ENCODE data around the gene GRN.
"Not testable (repeated sequence)": the region's sequence is repeated elsewhere in the genome, so short reads cannot be mapped to it uniquely, and the experiment has no call there.

GRN gene

GRCh38 chr17:44361292-44362260 lies 16.5 kb downstream of the GRN start:
- DNase-seq: no peak

- no peak for DNase-seq
These were observed 17.4 kb downstream of the GRN start for GRCh38 chr17:44362459-44362948.

GRCh38 chr17:44362949-44363612 lies 18.0 kb downstream of the GRN start:
- no peak for DNase-seq

GRCh38 chr17:44363613-44364159 lies 18.6 kb downstream of the GRN start, which contains the start of gene FAM171A2:
TSS of gene FAM171A2 (minus strand) at chr17:44363853. CDS start at chr17:44363714, 139 bp downstream.
- DNase-seq: peak; percentile 81

GRCh38 chr17:44365051-44365450 lies 19.9 kb downstream of the GRN start:
- not testable (repeated sequence) for DNase-seq

GRCh38 chr17:44367231-44367979 lies 22.3 kb downstream of the GRN start:
- no peak for DNase-seq

GRCh38 chr17:44368391-44369243 lies 23.5 kb downstream of the GRN start:
- not testable (repeated sequence) for DNase-seq

- not testable (repeated sequence) for DNase-seq
These were observed 24.4 kb downstream of the GRN start for GRCh38 chr17:44369414-44370023.

- peak; percentile 2 for DNase-seq
These were observed 26.9 kb downstream of the GRN start for GRCh38 chr17:44372036-44372435.

GRCh38 chr17:44374306-44375195 lies 29.4 kb downstream of the GRN start:
- peak; percentile 10 for DNase-seq

GRCh38 chr17:44375196-44376017 lies 30.3 kb downstream of the GRN start:
- peak; percentile 6 for DNase-seq

GRCh38 chr17:44376124-44376523 lies 31.0 kb downstream of the GRN start:
- peak; percentile 62 for DNase-seq

- no peak for DNase-seq
These were observed 31.7 kb downstream of the GRN start for GRCh38 chr17:44376779-44377178.

GRCh38 chr17:44378171-44378705 lies 33.1 kb downstream of the GRN start:
- DNase-seq: peak; percentile 7

- peak; percentile 4 for DNase-seq
These were observed 34.8 kb downstream of the GRN start for GRCh38 chr17:44379887-44380286.

- peak; percentile 4 for DNase-seq
These were observed 35.7 kb downstream of the GRN start for GRCh38 chr17:44380767-44381166.

- no peak for DNase-seq
These were observed 36.8 kb downstream of the GRN start for GRCh38 chr17:44381810-44382305.

GRCh38 chr17:44382917-44383316 lies 37.8 kb downstream of the GRN start:
- no peak for DNase-seq

- no peak for DNase-seq
These were observed 38.3 kb downstream of the GRN start for GRCh38 chr17:44383363-44383762.

All from 8988T (cell line).